ENCODE measurements around the gene KAT8. TPM values are rescaled to one million over a fixed set of nuclear protein-coding genes. Genes with fewer than 3 reads are reported as not detected.

Gene KAT8
- total and polyA plus RNA-seq, 2 of the 13 experiments (the other 11 are each of a cell fraction or from before 2014, with no cell fraction given): 79.0 to 84.2 TPM

GRCh38 chr16:31108035-31108793, 9.2 kb upstream of the KAT8 start, which contains the start of gene BCKDK (continued):
- TF ChIP-seq FUBP1 (CRISPR knock-in tag; IDR thresholded peaks at IDR 0.05; ENCODE audit: borderline replicate concordance): no peak
- no peak for TF ChIP-seq GTF3A (CRISPR knock-in tag; conservative IDR thresholded peaks at IDR 0.05)
- TF ChIP-seq PPARG (CRISPR knock-in tag; conservative IDR thresholded peaks at IDR 0.05): 0 out of 2 replicates have a peak, but pooled peaks have one; percentile 34
- TF ChIP-seq NAIF1 (CRISPR knock-in tag; IDR thresholded peaks at IDR 0.05; ENCODE audit: borderline replicate concordance): no peak
- TF ChIP-seq PAF1 (CRISPR knock-in tag; IDR thresholded peaks at IDR 0.05): no peak
- TF ChIP-seq SMAD3 (CRISPR knock-in tag; IDR thresholded peaks at IDR 0.05): no peak
- no peak for TF ChIP-seq ZSCAN9 (CRISPR knock-in tag; IDR thresholded peaks at IDR 0.05; ENCODE audit: borderline replicate concordance)
- TF ChIP-seq ZBTB14 (CRISPR knock-in tag; IDR thresholded peaks at IDR 0.05): no peak; the same call in 1 of the 2 replicates
- TF ChIP-seq BRCA1 (CRISPR knock-in tag; IDR thresholded peaks at IDR 0.05): peak; percentile 67; the same call in 1 of the 2 replicates
- TF ChIP-seq KAT8 (CRISPR knock-in tag; IDR thresholded peaks at IDR 0.05): peak; percentile 68
- no peak for TF ChIP-seq NFRKB (IDR thresholded peaks at IDR 0.05)
- TF ChIP-seq PHF8 (CRISPR knock-in tag; IDR thresholded peaks at IDR 0.05): peak; percentile 90
- peak; percentile 84 for TF ChIP-seq SNAI1 (CRISPR knock-in tag; IDR thresholded peaks at IDR 0.05; ENCODE audit: borderline replicate concordance)
- TF ChIP-seq ZNF549 (CRISPR knock-in tag; IDR thresholded peaks at IDR 0.05): no peak
- no peak for TF ChIP-seq FOXM1 (CRISPR knock-in tag; IDR thresholded peaks at IDR 0.05)
- TF ChIP-seq PHF21A (CRISPR knock-in tag; IDR thresholded peaks at IDR 0.05): 0 out of 2 replicates have a peak, but pooled peaks have one; percentile 42
- TF ChIP-seq MATR3 (CRISPR knock-in tag; IDR thresholded peaks at IDR 0.05): no peak
- peak; percentile 74; the same call in 1 of the 2 replicates for TF ChIP-seq ZNF253 (CRISPR knock-in tag; IDR thresholded peaks at IDR 0.05; ENCODE audit: borderline replicate concordance)
- TF ChIP-seq KDM3A (CRISPR knock-in tag; IDR thresholded peaks at IDR 0.05; ENCODE audit: low read depth): peak; percentile 81
- TF ChIP-seq ZNF761 (CRISPR knock-in tag; conservative IDR thresholded peaks at IDR 0.05): no peak
- no peak for TF ChIP-seq RNF2 (conservative IDR thresholded peaks at IDR 0.05; ENCODE audit: low read depth)
- peak; percentile 94; the same call in 1 of the 2 replicates for TF ChIP-seq ZNF124 (CRISPR knock-in tag; IDR thresholded peaks at IDR 0.05)
- 0 out of 2 replicates have a peak, but pooled peaks have one; percentile 60 for TF ChIP-seq PBX3 (CRISPR knock-in tag; IDR thresholded peaks at IDR 0.05; ENCODE audit: borderline replicate concordance)
- TF ChIP-seq RFX1 (IDR thresholded peaks at IDR 0.05): no peak
- peak; percentile 66; the same call in 1 of the 2 replicates for TF ChIP-seq ZNF704 (CRISPR knock-in tag; IDR thresholded peaks at IDR 0.05; ENCODE audit: borderline replicate concordance)
- no peak for TF ChIP-seq HIVEP1 (CRISPR knock-in tag; IDR thresholded peaks at IDR 0.05)
- TF ChIP-seq ZNF138 (CRISPR knock-in tag; IDR thresholded peaks at IDR 0.05; ENCODE audit: low read depth): peak; percentile 58; the same call in 1 of the 2 replicates

All from HepG2 (cell line).